GM19043 (cell line): Measurements from ENCODE around the gene SMIM11.
"Not testable (repeated sequence)": the region's sequence is repeated elsewhere in the genome, so short reads cannot be mapped to it uniquely, and the experiment has no call there.

Source experiments
- ATAC-seq: cut with Tn5 transposase; IDR thresholded peaks from one replicate; pipeline ENCODE4 v1.9.1; 2021; ENCODE audit warnings: low read depth; ENCODE audit not compliant: unreplicated experiment

The SMIM11 gene

GRCh38 chr21:34406676-34407075 is 31.4 kb downstream of the SMIM11 start:
- not testable (repeated sequence) for ATAC-seq

- ATAC-seq = not testable (repeated sequence)
Measured at GRCh38 chr21:34407294-34407693, 32.0 kb downstream of the SMIM11 start.

- ATAC-seq = not testable (repeated sequence)
Measured at GRCh38 chr21:34417448-34418077, 42.3 kb downstream of the SMIM11 start.

- ATAC-seq = not testable (repeated sequence)
Measured at GRCh38 chr21:34423805-34424204, 48.5 kb downstream of the SMIM11 start, which contains the start of gene SMIM34. Gene SMIM34, minus strand, starts transcription at chr21:34423951. Its CDS starts 112 bp downstream, at chr21:34423839.

- ATAC-seq = not testable (repeated sequence)
Measured at GRCh38 chr21:34427339-34427738, 52.0 kb downstream of the SMIM11 start.

GRCh38 chr21:34428441-34428840 is 53.1 kb downstream of the SMIM11 start:
- not testable (repeated sequence) for ATAC-seq

- ATAC-seq = not testable (repeated sequence)
Measured at GRCh38 chr21:34429710-34430109, 54.4 kb downstream of the SMIM11 start.
